Measurements from ENCODE around the gene CELF6.

The CELF6 gene

GRCh38 chr15:72365844-72366243 lies 45.9 kb upstream of the CELF6 start:
- Histone ChIP-seq H2AFZ (ENCODE audit: low read length) (no peak overlapping the region), H3K9ac (ENCODE audit: low read depth, low read length, poor library complexity, severe bottlenecking) (no peak overlapping the region), H3K79me2 (ENCODE audit: insufficient read depth, low read length) (no peaks in the 10 kb centered on the region; the same call in 1 of the 2 replicates)

GRCh38 chr15:72361176-72361575 lies 41.2 kb upstream of the CELF6 start:
- TF ChIP-seq, protein P1, sequence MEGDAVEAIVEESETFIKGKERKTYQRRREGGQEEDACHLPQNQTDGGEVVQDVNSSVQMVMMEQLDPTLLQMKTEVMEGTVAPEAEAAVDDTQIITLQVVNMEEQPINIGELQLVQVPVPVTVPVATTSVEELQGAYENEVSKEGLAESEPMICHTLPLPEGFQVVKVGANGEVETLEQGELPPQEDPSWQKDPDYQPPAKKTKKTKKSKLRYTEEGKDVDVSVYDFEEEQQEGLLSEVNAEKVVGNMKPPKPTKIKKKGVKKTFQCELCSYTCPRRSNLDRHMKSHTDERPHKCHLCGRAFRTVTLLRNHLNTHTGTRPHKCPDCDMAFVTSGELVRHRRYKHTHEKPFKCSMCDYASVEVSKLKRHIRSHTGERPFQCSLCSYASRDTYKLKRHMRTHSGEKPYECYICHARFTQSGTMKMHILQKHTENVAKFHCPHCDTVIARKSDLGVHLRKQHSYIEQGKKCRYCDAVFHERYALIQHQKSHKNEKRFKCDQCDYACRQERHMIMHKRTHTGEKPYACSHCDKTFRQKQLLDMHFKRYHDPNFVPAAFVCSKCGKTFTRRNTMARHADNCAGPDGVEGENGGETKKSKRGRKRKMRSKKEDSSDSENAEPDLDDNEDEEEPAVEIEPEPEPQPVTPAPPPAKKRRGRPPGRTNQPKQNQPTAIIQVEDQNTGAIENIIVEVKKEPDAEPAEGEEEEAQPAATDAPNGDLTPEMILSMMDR (conservative IDR thresholded peaks at IDR 0.05; ENCODE audit: low read length) = no peak
- no peak for TF ChIP-seq EZH2phosphoT487 (IDR thresholded peaks at IDR 0.05; ENCODE audit: borderline replicate concordance)
- Histone ChIP-seq H3K4me1 (ENCODE audit: insufficient read depth, low read length, poor library complexity, severe bottlenecking) (peaks cover 6% of the 10 kb centered on the region), H3K79me2 (ENCODE audit: insufficient read depth, low read length) (no peaks in the 10 kb centered on the region)

More at GRCh38 chr15:72365844-72366243, 45.9 kb upstream of the CELF6 start:
- Histone ChIP-seq H3F3A (ENCODE audit: low read depth) (peaks cover 4% of the 10 kb centered on the region; the same call in 1 of the 2 replicates), H3K4me3 (ENCODE audit: low read length, poor library complexity, severe bottlenecking) (no peak overlapping the region), H3K4me2 (ENCODE audit: low read depth, low read length, poor library complexity, severe bottlenecking) (peak overlapping the region; percentile 33), H3K4me1 (ENCODE audit: insufficient read depth, low read length, poor library complexity, severe bottlenecking) (peaks cover 11% of the 10 kb centered on the region), H3K9me2 (replicated peaks; ENCODE audit: low read depth, low read length) (no peaks in the 10 kb centered on the region), H3K9me3 (ENCODE audit: insufficient read depth, low read depth, low read length) (no peaks in the 10 kb centered on the region), H4K20me1 (ENCODE audit: insufficient read depth, low read length, poor library complexity, severe bottlenecking) (peaks cover 33% of the 10 kb centered on the region), H3K36me3 (ENCODE audit: insufficient read depth, low read length) (no peaks in the 10 kb centered on the region), H3K27me3 (ENCODE audit: insufficient read depth, low read length, poor library complexity, severe bottlenecking) (peaks cover 11% of the 10 kb centered on the region)
- TF ChIP-seq, protein P1 (conservative IDR thresholded peaks at IDR 0.05; ENCODE audit: low read length) = no peak
- TF ChIP-seq EZH2phosphoT487 (IDR thresholded peaks at IDR 0.05; ENCODE audit: borderline replicate concordance) = peak; percentile 68

GRCh38 chr15:72358650-72359171 lies 38.8 kb upstream of the CELF6 start:
- Histone ChIP-seq H3K9me3 (ENCODE audit: insufficient read depth, low read depth, low read length) (no peaks in the 10 kb centered on the region), H2AFZ (ENCODE audit: low read length) (no peak overlapping the region), H3K4me1 (ENCODE audit: insufficient read depth, low read length, poor library complexity, severe bottlenecking) (no peaks in the 10 kb centered on the region), H3K4me2 (ENCODE audit: low read depth, low read length, poor library complexity, severe bottlenecking) (no peak overlapping the region), H3F3A (ENCODE audit: low read depth) (no peaks in the 10 kb centered on the region), H3K79me2 (ENCODE audit: insufficient read depth, low read length) (no peaks in the 10 kb centered on the region), H3K9ac (ENCODE audit: low read depth, low read length, poor library complexity, severe bottlenecking) (no peak overlapping the region), H3K27me3 (ENCODE audit: insufficient read depth, low read length, poor library complexity, severe bottlenecking) (peaks cover 5% of the 10 kb centered on the region), H4K20me1 (ENCODE audit: insufficient read depth, low read length, poor library complexity, severe bottlenecking) (peaks cover 5% of the 10 kb centered on the region), H3K9me2 (replicated peaks; ENCODE audit: low read depth, low read length) (no peaks in the 10 kb centered on the region), H3K4me3 (ENCODE audit: low read length, poor library complexity, severe bottlenecking) (no peak overlapping the region), H3K36me3 (ENCODE audit: insufficient read depth, low read length) (peaks cover 27% of the 10 kb centered on the region; the same call in 1 of the 2 replicates)
- TF ChIP-seq, protein P1 (conservative IDR thresholded peaks at IDR 0.05; ENCODE audit: low read length) = no peak
- no peak for TF ChIP-seq EZH2phosphoT487 (IDR thresholded peaks at IDR 0.05; ENCODE audit: borderline replicate concordance)

More at GRCh38 chr15:72361176-72361575, 41.2 kb upstream of the CELF6 start:
- peaks cover 3% of the 10 kb centered on the region; the same call in 1 of the 2 replicates for H3K36me3 ChIP-seq (ENCODE audit: insufficient read depth, low read length)
- H3K9me3 ChIP-seq (ENCODE audit: insufficient read depth, low read depth, low read length) = no peaks in the 10 kb centered on the region
- no peak overlapping the region for H3K4me2 ChIP-seq (ENCODE audit: low read depth, low read length, poor library complexity, severe bottlenecking)
- no peak overlapping the region for H3K9ac ChIP-seq (ENCODE audit: low read depth, low read length, poor library complexity, severe bottlenecking)
- H2AFZ ChIP-seq (ENCODE audit: low read length) = no peak overlapping the region
- peaks cover 5% of the 10 kb centered on the region for H3K27me3 ChIP-seq (ENCODE audit: insufficient read depth, low read length, poor library complexity, severe bottlenecking)
- no peak overlapping the region for H3K4me3 ChIP-seq (ENCODE audit: low read length, poor library complexity, severe bottlenecking)
- H3K9me2 ChIP-seq (replicated peaks; ENCODE audit: low read depth, low read length) = no peaks in the 10 kb centered on the region
- H3F3A ChIP-seq (ENCODE audit: low read depth) = peaks cover 4% of the 10 kb centered on the region; the same call in 1 of the 2 replicates
- peaks cover 12% of the 10 kb centered on the region for H4K20me1 ChIP-seq (ENCODE audit: insufficient read depth, low read length, poor library complexity, severe bottlenecking)
